ENCODE data around the gene SLC22A6.

The SLC22A6 gene
- total RNA-seq = 0 to 0.07 reads per million in 2 donors

GRCh38 chr11:62984451-62984991, at the start of gene SLC22A6:
TSS of gene SLC22A6 (minus strand) at chr11:62984967. CDS start at chr11:62984690, 277 bp downstream.
- no peak for DNase-seq

- DNase-seq = no peak
Observed at GRCh38 chr11:63032457-63032856, 47.7 kb upstream of the SLC22A6 start.

- peak; percentile 88 for DNase-seq
Observed at GRCh38 chr11:63023841-63024648, 39.3 kb upstream of the SLC22A6 start.

- DNase-seq = no peak
Observed at GRCh38 chr11:63023222-63023814, 38.6 kb upstream of the SLC22A6 start.

GRCh38 chr11:63022441-63022840, 37.7 kb upstream of the SLC22A6 start:
- DNase-seq = no peak

- no peak for DNase-seq
Observed at GRCh38 chr11:63020671-63021291, 36.0 kb upstream of the SLC22A6 start.

- DNase-seq = no peak
Observed at GRCh38 chr11:63019506-63019905, 34.7 kb upstream of the SLC22A6 start.

GRCh38 chr11:63017306-63017974, 32.7 kb upstream of the SLC22A6 start:
- no peak for DNase-seq

- no peak for DNase-seq
Observed at GRCh38 chr11:63015521-63016215, 30.9 kb upstream of the SLC22A6 start, which contains the start of gene SLC22A8. TSS of gene SLC22A8 (minus strand) at chr11:63015841. CDS start at chr11:63014958, 883 bp downstream.

GRCh38 chr11:63014408-63015055, 29.8 kb upstream of the SLC22A6 start:
- no peak for DNase-seq

GRCh38 chr11:63012839-63013238, 28.1 kb upstream of the SLC22A6 start:
- DNase-seq = no peak

- DNase-seq = no peak
Observed at GRCh38 chr11:63012430-63012829, 27.7 kb upstream of the SLC22A6 start.

- DNase-seq = no peak
Observed at GRCh38 chr11:63010934-63011439, 26.2 kb upstream of the SLC22A6 start.

- DNase-seq = no peak
Observed at GRCh38 chr11:63007920-63008319, 23.2 kb upstream of the SLC22A6 start.

GRCh38 chr11:63001456-63001855, 16.7 kb upstream of the SLC22A6 start:
- no peak for DNase-seq

GRCh38 chr11:62999649-63000048, 14.9 kb upstream of the SLC22A6 start:
- DNase-seq = no peak

- no peak for DNase-seq
Observed at GRCh38 chr11:62999156-62999555, 14.4 kb upstream of the SLC22A6 start.

- no peak for DNase-seq
Observed at GRCh38 chr11:62996271-62996670, 11.5 kb upstream of the SLC22A6 start.

- no peak for DNase-seq
Observed at GRCh38 chr11:62994775-62995174, 10.0 kb upstream of the SLC22A6 start.

GRCh38 chr11:62988276-62988675, 3.5 kb upstream of the SLC22A6 start:
- DNase-seq = no peak

GRCh38 chr11:62985041-62985750, 429 bp upstream of the SLC22A6 start:
- DNase-seq = no peak
